ENCODE results near the gene CELA2A.

DNA sequence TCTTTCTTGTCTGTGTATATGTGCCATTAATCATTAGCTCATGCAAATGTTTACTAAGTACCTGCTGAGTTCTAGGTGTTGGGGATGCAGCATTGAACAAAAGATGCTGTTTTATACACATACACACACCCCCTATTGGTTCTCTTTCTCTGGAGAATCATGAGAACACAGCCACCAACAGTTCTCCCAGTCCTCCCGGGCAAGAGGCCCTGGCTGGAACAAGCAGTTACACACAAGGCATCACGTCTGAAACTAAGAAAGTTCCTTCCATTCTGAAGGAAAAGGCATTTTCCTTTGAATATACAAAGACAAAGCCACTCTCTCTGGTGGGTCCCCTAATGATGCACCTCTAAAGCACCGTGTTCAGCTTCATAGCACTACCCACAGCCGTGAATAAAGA lies 56.7 kb downstream of the CELA2A start:
- TF ChIP-seq, protein P1, sequence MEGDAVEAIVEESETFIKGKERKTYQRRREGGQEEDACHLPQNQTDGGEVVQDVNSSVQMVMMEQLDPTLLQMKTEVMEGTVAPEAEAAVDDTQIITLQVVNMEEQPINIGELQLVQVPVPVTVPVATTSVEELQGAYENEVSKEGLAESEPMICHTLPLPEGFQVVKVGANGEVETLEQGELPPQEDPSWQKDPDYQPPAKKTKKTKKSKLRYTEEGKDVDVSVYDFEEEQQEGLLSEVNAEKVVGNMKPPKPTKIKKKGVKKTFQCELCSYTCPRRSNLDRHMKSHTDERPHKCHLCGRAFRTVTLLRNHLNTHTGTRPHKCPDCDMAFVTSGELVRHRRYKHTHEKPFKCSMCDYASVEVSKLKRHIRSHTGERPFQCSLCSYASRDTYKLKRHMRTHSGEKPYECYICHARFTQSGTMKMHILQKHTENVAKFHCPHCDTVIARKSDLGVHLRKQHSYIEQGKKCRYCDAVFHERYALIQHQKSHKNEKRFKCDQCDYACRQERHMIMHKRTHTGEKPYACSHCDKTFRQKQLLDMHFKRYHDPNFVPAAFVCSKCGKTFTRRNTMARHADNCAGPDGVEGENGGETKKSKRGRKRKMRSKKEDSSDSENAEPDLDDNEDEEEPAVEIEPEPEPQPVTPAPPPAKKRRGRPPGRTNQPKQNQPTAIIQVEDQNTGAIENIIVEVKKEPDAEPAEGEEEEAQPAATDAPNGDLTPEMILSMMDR (conservative IDR thresholded peaks at IDR 0.05; ENCODE audit: low read depth, low read length), result no peak
- TF ChIP-seq EZH2 (IDR thresholded peaks at IDR 0.05; ENCODE audit: low read length, unreplicated experiment) (no peak), EZH2phosphoT487 (IDR thresholded peaks at IDR 0.05; ENCODE audit: borderline replicate concordance, low read length) (no peak)

Data from PC-3 (cell line).